ENCODE measurements around the gene TMEM163.

The TMEM163 gene

GRCh38 chr2:134715932-134716643 is 2.7 kb downstream of the TMEM163 start:
- POLR2A ChIA-PET: no interaction called here
- H3K9me3 ChIP-seq (ENCODE audit: control insufficient read depth, insufficient read depth, low read depth, low read length): no peaks in the 10 kb centered on the region
- CTCF ChIA-PET: interaction anchor here (1.0 kb wide), 1 partner anchor 22 kb away, joined by 4 read pairs; no protein-coding TSS in a partner anchor

More at GRCh38 chr2:134715932-134716643, 2.7 kb downstream of the TMEM163 start:
- Histone ChIP-seq H3K4me3 (ENCODE audit: low read depth, low read length) (no peak overlapping the region), H3K4me1 (ENCODE audit: control insufficient read depth, insufficient read depth, low read length) (peaks cover 13% of the 10 kb centered on the region), H3K36me3 (ENCODE audit: control insufficient read depth in 2 of 2, insufficient read depth in 1 of 2, low read length in 2 of 2) (no peaks in the 10 kb centered on the region), H3K27ac (ENCODE audit: extremely low read depth, low read depth, low read length) (no peak overlapping the region)
- TF ChIP-seq ZNF76 (tag by site-specific recombination; IDR thresholded peaks at IDR 0.05; ENCODE audit: borderline replicate concordance, low read depth) (no peak), KLF7 (tag by site-specific recombination; IDR thresholded peaks at IDR 0.05; ENCODE audit: borderline replicate concordance) (no peak), SP7 (tag by site-specific recombination; IDR thresholded peaks at IDR 0.05) (no peak), ZBTB48 (tag by site-specific recombination; IDR thresholded peaks at IDR 0.05) (no peak), SP2 (tag by site-specific recombination; IDR thresholded peaks at IDR 0.05) (no peak), ZNF510 (tag by site-specific recombination; IDR thresholded peaks at IDR 0.05; ENCODE audit: insufficient replicate concordance) (no peak), ZNF776 (tag by site-specific recombination; IDR thresholded peaks at IDR 0.05; ENCODE audit: borderline replicate concordance) (no peak), ZNF837 (tag by site-specific recombination; IDR thresholded peaks at IDR 0.05) (no peak), ZNF362 (tag by site-specific recombination; IDR thresholded peaks at IDR 0.05) (no peak), AEBP2 (tag by site-specific recombination; IDR thresholded peaks at IDR 0.05; ENCODE audit: borderline replicate concordance) (no peak), ZNF561 (tag by site-specific recombination; IDR thresholded peaks at IDR 0.05; ENCODE audit: borderline replicate concordance) (no peak), ZNF645 (tag by site-specific recombination; IDR thresholded peaks at IDR 0.05) (no peak), ZNF623 (tag by site-specific recombination; IDR thresholded peaks at IDR 0.05) (no peak), ZNF404 (tag by site-specific recombination; IDR thresholded peaks at IDR 0.05) (no peak)
- TF ChIP-seq, protein P1, sequence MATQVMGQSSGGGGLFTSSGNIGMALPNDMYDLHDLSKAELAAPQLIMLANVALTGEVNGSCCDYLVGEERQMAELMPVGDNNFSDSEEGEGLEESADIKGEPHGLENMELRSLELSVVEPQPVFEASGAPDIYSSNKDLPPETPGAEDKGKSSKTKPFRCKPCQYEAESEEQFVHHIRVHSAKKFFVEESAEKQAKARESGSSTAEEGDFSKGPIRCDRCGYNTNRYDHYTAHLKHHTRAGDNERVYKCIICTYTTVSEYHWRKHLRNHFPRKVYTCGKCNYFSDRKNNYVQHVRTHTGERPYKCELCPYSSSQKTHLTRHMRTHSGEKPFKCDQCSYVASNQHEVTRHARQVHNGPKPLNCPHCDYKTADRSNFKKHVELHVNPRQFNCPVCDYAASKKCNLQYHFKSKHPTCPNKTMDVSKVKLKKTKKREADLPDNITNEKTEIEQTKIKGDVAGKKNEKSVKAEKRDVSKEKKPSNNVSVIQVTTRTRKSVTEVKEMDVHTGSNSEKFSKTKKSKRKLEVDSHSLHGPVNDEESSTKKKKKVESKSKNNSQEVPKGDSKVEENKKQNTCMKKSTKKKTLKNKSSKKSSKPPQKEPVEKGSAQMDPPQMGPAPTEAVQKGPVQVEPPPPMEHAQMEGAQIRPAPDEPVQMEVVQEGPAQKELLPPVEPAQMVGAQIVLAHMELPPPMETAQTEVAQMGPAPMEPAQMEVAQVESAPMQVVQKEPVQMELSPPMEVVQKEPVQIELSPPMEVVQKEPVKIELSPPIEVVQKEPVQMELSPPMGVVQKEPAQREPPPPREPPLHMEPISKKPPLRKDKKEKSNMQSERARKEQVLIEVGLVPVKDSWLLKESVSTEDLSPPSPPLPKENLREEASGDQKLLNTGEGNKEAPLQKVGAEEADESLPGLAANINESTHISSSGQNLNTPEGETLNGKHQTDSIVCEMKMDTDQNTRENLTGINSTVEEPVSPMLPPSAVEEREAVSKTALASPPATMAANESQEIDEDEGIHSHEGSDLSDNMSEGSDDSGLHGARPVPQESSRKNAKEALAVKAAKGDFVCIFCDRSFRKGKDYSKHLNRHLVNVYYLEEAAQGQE (tag by site-specific recombination; IDR thresholded peaks at IDR 0.05): no peak
- TF ChIP-seq, protein P2, sequence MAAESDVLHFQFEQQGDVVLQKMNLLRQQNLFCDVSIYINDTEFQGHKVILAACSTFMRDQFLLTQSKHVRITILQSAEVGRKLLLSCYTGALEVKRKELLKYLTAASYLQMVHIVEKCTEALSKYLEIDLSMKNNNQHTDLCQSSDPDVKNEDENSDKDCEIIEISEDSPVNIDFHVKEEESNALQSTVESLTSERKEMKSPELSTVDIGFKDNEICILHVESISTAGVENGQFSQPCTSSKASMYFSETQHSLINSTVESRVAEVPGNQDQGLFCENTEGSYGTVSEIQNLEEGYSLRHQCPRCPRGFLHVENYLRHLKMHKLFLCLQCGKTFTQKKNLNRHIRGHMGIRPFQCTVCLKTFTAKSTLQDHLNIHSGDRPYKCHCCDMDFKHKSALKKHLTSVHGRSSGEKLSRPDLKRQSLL (tag by site-specific recombination; IDR thresholded peaks at IDR 0.05): no peak
- TF ChIP-seq, protein P3, sequence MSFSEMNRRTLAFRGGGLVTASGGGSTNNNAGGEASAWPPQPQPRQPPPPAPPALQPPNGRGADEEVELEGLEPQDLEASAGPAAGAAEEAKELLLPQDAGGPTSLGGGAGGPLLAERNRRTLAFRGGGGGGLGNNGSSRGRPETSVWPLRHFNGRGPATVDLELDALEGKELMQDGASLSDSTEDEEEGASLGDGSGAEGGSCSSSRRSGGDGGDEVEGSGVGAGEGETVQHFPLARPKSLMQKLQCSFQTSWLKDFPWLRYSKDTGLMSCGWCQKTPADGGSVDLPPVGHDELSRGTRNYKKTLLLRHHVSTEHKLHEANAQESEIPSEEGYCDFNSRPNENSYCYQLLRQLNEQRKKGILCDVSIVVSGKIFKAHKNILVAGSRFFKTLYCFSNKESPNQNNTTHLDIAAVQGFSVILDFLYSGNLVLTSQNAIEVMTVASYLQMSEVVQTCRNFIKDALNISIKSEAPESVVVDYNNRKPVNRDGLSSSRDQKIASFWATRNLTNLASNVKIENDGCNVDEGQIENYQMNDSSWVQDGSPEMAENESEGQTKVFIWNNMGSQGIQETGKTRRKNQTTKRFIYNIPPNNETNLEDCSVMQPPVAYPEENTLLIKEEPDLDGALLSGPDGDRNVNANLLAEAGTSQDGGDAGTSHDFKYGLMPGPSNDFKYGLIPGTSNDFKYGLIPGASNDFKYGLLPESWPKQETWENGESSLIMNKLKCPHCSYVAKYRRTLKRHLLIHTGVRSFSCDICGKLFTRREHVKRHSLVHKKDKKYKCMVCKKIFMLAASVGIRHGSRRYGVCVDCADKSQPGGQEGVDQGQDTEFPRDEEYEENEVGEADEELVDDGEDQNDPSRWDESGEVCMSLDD (tag by site-specific recombination; IDR thresholded peaks at IDR 0.05): no peak
- TF ChIP-seq, protein P4, sequence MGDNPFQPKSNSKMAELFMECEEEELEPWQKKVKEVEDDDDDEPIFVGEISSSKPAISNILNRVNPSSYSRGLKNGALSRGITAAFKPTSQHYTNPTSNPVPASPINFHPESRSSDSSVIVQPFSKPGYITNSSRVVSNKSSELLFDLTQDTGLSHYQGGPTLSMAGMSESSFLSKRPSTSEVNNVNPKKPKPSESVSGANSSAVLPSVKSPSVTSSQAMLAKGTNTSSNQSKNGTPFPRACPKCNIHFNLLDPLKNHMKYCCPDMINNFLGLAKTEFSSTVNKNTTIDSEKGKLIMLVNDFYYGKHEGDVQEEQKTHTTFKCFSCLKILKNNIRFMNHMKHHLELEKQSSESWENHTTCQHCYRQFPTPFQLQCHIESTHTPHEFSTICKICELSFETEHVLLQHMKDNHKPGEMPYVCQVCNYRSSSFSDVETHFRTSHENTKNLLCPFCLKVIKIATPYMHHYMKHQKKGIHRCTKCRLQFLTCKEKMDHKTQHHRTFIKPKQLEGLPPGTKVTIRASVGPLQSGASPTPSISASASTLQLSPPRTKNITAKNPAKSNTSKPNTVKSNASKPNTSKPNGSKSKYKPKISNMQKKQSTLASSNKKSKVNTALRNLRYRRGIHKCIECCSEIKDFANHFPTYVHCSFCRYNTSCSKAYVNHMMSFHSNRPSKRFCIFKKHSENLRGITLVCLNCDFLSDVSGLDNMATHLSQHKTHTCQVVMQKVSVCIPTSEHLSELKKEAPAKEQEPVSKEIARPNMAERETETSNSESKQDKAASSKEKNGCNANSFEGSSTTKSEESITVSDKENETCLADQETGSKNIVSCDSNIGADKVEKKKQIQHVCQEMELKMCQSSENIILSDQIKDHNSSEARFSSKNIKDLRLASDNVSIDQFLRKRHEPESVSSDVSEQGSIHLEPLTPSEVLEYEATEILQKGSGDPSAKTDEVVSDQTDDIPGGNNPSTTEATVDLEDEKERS (tag by site-specific recombination; IDR thresholded peaks at IDR 0.05): no peak
